B cell (primary cell): Measurements from ENCODE around the gene GPRC5D.

Experiments
- CTCF ChIP-seq: fragments of 200-600 bp; IDR thresholded peaks from one replicate; pipeline ENCODE4 v1.8.0; 2022; ENCODE audit warnings: antibody characterized with exemption, mild to moderate bottlenecking
- EZH2 ChIP-seq: IDR thresholded peaks from 2 replicates; pipeline ENCODE4 v1.6.1; 2012; ENCODE audit warnings: borderline replicate concordance, low read depth, mild to moderate bottlenecking, moderate library complexity, low read length; ENCODE audit not compliant: insufficient read depth, poor library complexity, severe bottlenecking

- no peak for TF ChIP-seq CTCF
- TF ChIP-seq EZH2: no peak
Observed at GRCh38 chr12:12996209-12996608, 44.2 kb upstream of the GPRC5D start.
